ENCODE data around the gene ACSM4. TPM values are rescaled to one million over a fixed set of nuclear protein-coding genes. Genes with fewer than 3 reads are reported as not detected.

The ACSM4 gene
- total RNA-seq, 2 donors from 2014 or later, result not detected

DNA sequence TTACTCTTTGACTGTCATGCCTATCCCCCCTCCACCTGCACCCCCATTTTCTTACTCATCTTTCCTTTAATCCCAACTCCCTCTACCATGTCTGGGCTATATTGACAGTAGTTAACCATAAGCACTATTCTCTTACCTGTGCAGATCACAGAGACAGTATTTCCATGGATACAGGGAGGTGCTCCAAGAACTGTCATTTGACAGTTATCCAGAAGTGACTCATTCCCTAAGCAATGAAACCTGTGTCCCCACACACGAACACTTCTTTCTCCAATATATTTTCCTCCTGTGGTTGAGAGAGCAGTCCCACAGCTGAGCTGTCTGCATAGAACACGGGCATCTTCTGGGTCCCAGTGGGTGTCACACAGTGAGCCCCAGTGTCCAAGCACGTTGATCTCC, 71.3 kb downstream of the ACSM4 start:
- Histone ChIP-seq H3K9me3 (no peaks in the 10 kb centered on the region), H3K36me3 (no peaks in the 10 kb centered on the region), H3K27ac (no peak overlapping the region), H3K27me3 (no peaks in the 10 kb centered on the region), H3K4me1 (no peaks in the 10 kb centered on the region), H3K4me3 (no peak overlapping the region)
- no peak for DNase-seq (ENCODE audit: low spot score)
- TF ChIP-seq, protein P1, sequence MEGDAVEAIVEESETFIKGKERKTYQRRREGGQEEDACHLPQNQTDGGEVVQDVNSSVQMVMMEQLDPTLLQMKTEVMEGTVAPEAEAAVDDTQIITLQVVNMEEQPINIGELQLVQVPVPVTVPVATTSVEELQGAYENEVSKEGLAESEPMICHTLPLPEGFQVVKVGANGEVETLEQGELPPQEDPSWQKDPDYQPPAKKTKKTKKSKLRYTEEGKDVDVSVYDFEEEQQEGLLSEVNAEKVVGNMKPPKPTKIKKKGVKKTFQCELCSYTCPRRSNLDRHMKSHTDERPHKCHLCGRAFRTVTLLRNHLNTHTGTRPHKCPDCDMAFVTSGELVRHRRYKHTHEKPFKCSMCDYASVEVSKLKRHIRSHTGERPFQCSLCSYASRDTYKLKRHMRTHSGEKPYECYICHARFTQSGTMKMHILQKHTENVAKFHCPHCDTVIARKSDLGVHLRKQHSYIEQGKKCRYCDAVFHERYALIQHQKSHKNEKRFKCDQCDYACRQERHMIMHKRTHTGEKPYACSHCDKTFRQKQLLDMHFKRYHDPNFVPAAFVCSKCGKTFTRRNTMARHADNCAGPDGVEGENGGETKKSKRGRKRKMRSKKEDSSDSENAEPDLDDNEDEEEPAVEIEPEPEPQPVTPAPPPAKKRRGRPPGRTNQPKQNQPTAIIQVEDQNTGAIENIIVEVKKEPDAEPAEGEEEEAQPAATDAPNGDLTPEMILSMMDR (IDR thresholded peaks at IDR 0.05), result no peak

DNA sequence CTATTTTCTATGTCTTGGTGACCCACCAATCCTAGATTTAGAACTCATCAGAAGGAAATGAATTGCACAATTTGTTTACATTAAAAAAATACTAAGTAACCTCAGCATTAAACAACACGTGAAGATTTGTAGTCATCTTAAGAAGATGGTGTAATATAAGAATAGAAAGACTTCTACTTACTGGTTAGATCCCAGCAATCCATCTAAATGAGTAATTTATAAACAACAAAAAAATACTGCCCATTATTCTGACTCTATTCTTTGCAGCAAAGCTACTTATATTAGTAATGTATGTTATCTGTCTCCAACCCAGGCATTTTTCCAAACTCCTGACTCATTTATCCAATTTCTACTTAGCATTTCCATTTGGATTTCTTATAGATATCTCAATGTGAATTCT, 72.3 kb downstream of the ACSM4 start:
- no peak overlapping the region for H3K4me3 ChIP-seq
- DNase-seq (ENCODE audit: low spot score), result no peak
- no peak overlapping the region for H3K27ac ChIP-seq
- H3K9me3 ChIP-seq, result no peaks in the 10 kb centered on the region
- no peaks in the 10 kb centered on the region for H3K36me3 ChIP-seq
- TF ChIP-seq, protein P1 (IDR thresholded peaks at IDR 0.05), result no peak
- H3K4me1 ChIP-seq, result no peaks in the 10 kb centered on the region
- H3K27me3 ChIP-seq, result no peaks in the 10 kb centered on the region

Other genes with a start within 250 kb of the ACSM4 start
- 100 to 1,000 TPM; 114 to 232 TPM for gene C1S, start 243.4 kb upstream of the ACSM4 start, total RNA-seq
- gene C1R, start 211.6 kb upstream of the ACSM4 start, total RNA-seq, result 100 to 1,000 TPM; 191 to 467 TPM
- gene C1RL, start 194.9 kb upstream of the ACSM4 start, total RNA-seq, result 10 to 100 TPM; 18.7 to 34.7 TPM
- not detected for gene RBP5, start 175.2 kb upstream of the ACSM4 start, total RNA-seq
- gene CLSTN3, start 173.7 kb upstream of the ACSM4 start, total RNA-seq, result 1 to 10 TPM; 6.1 to 8.3 TPM
- gene PEX5, start 114.4 kb upstream of the ACSM4 start, total RNA-seq, result 10 to 100 TPM; 11.6 to 25.0 TPM
- gene CD163L1, start 140.1 kb downstream of the ACSM4 start, total RNA-seq, result under 1 TPM; 0.24 to 0.37 TPM
- 100 to 1,000 TPM in 1 of 2 donors, 10 to 100 TPM in 1; 43.3 to 165 TPM for gene CD163, start 199.7 kb downstream of the ACSM4 start, total RNA-seq